T-helper 2 cell treated with Interferon-gamma antibody and Interleukin-4, amounts not matched to agents 100 ng/mL and 5 ng/mL, for 36 hours (primary cell): ENCODE results near the gene SLC23A1. TPM values are rescaled to one million over a fixed set of nuclear protein-coding genes. Genes with fewer than 3 reads are reported as not detected.

ENCODE experiments used
- intact Hi-C: fragments of 100-400 bp; cut with micrococcal nuclease; formaldehyde crosslinking; loops from one replicate; pipeline ENCODE4 v1.15.1; 2023
- total RNA-seq: library from RNA; stranded (reverse); gene quantifications from 2 replicates; pipeline ENCODE4 v1.2.3, GENCODE V29; 2022

Gene SLC23A1
- total RNA-seq, 1 donor from 2014 or later = 5.2 TPM

DNA sequence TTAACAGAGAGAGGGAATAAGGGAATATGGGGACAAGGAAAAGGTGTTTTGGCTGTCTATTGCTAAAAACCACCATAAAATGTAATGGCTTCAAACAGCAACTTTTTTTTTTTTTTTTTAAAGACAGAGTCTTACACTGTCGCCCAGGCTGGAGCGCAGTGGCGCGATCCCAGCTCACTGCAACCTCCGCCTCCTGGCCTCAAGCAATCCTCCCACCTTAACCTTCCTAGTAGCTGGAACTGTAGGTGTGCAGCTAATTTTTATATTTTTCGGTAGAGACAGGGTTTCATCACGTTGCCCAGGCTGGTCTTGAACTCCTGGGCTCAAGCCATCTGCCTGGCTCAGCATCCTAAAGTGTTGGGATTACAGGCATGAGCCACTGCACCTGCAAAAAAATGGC lies 25.1 kb upstream of the SLC23A1 start:
- intact Hi-C loops = loop anchor here (10.0 kb wide), 2 partner anchors 767 to 943 kb away; partner anchors contain the start of genes CYSTM1 and EGR1

GRCh38 chr5:139407517-139407916 lies 24.4 kb upstream of the SLC23A1 start:
- intact Hi-C loops = loop anchor here (10.0 kb wide), 2 partner anchors 767 to 943 kb away; partner anchors contain the start of genes CYSTM1 and EGR1

- intact Hi-C loops = loop anchor here (10.0 kb wide), 2 partner anchors 768 to 942 kb away; partner anchors contain the start of genes CYSTM1 and EGR1
Measured at GRCh38 chr5:139406963-139407362, 23.9 kb upstream of the SLC23A1 start.

- intact Hi-C loops = loop anchor here (1.0 to 10.0 kb wide), 10 partner anchors 10 to 998 kb away; partner anchors contain the start of genes ANKHD1, CYSTM1, DNAJC18 and EGR1
Measured at GRCh38 chr5:139404484-139404840, 21.4 kb upstream of the SLC23A1 start.

GRCh38 chr5:139403787-139404483 lies 20.8 kb upstream of the SLC23A1 start, which contains the start of gene SPATA24:
SPATA24 (minus strand) TSS chr5:139404089; CDS start chr5:139404060, 29 bp downstream.
- intact Hi-C loops = loop anchor here (1.0 to 10.0 kb wide), 10 partner anchors 10 to 998 kb away; partner anchors contain the start of genes ANKHD1, CYSTM1, DNAJC18 and EGR1

GRCh38 chr5:139403418-139403786 lies 20.3 kb upstream of the SLC23A1 start:
- intact Hi-C loops = loop anchor here (5.0 to 10.0 kb wide), 5 partner anchors 771 to 999 kb away; partner anchors contain the start of genes ANKHD1, CYSTM1, EGR1 and ETF1

DNA sequence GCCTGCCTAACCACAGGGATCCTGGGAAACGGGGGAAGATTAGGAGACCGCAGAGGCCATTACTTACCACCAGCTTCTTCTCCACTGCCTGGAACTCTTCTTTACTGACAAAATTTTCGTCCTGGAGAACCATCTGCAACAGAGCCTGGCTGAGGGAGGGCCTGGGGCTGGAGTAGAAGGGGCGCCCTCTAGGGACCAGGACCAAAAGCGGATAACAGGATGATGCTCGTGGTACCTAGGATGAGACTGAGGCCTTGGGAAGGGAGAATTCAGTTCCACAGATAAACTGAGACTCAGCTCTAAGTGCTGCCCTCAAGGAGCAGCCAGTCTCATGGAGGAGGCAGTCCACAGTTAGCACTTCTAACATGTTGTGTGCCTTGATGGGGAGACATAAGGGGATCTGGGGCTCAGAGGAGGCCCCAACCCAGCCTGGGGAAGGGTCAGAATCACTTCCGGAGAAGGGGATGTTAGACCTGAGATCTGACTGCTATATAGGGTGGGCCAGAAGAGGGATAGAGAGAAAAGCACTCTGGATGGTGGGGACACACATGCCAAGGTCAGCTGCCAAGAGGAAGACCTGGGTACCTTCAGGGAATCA lies 19.6 kb upstream of the SLC23A1 start:
- intact Hi-C loops = loop anchor here (5.0 to 10.0 kb wide), 5 partner anchors 772 to 1000 kb away; partner anchors contain the start of genes ANKHD1, CYSTM1, EGR1 and ETF1

GRCh38 chr5:139401546-139401945 lies 18.4 kb upstream of the SLC23A1 start:
- intact Hi-C loops = loop anchor here (5.0 to 10.0 kb wide), 5 partner anchors 773 to 1001 kb away; partner anchors contain the start of genes ANKHD1, CYSTM1, EGR1 and ETF1

GRCh38 chr5:139399501-139400121 lies 16.5 kb upstream of the SLC23A1 start:
- intact Hi-C loops = loop anchor here (5.0 to 10.0 kb wide), 6 partner anchors 745 to 1003 kb away; partner anchors contain the start of genes ANKHD1, CYSTM1, EGR1 and ETF1

- intact Hi-C loops = loop anchor here (10.0 kb wide), 1 partner anchor 743 kb away; no protein-coding TSS in a partner anchor
Measured at GRCh38 chr5:139397921-139398320, 14.8 kb upstream of the SLC23A1 start.

DNA sequence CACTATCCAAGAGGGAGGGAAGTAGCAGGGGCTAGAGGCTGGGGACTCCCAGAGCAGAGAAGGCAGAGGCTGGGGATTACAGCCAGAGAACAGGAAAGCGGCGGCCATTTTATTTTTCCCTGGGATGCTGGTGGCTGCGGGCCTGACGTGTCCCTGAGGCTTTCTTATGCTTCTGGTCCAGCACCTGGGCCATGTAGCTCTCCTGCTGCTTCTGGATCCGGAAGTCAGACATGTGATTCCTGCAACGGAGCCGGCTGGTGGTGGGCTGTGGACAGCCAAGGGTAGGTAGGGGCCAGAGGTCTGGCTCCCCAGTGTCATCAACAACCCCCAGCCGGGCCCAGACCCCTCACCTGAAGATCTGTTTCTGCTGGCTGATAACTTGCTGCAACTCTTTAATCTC lies 13.6 kb upstream of the SLC23A1 start:
- intact Hi-C loops = loop anchor here (10.0 kb wide), 1 partner anchor 742 kb away; no protein-coding TSS in a partner anchor

- intact Hi-C loops = loop anchor here (10.0 kb wide), 1 partner anchor 741 kb away; no protein-coding TSS in a partner anchor
Measured at GRCh38 chr5:139395844-139396640, 12.9 kb upstream of the SLC23A1 start.

- intact Hi-C loops = loop anchor here (5.0 to 10.0 kb wide), 3 partner anchors 123 to 740 kb away; partner anchors contain the start of gene SIL1
Measured at GRCh38 chr5:139394654-139395566, 11.8 kb upstream of the SLC23A1 start, which contains the start of gene PROB1. PROB1 (minus strand) TSS chr5:139395104; CDS start chr5:139395081, 23 bp downstream.

- intact Hi-C loops = loop anchor here (5.0 to 10.0 kb wide), 3 partner anchors 122 to 739 kb away; partner anchors contain the start of gene SIL1
Measured at GRCh38 chr5:139394123-139394653, 11.1 kb upstream of the SLC23A1 start.

- intact Hi-C loops = loop anchor here (2.0 to 10.0 kb wide), 5 partner anchors 101 to 739 kb away; partner anchors contain the start of genes MATR3, SIL1 and UBE2D2
Measured at GRCh38 chr5:139393497-139394122, 10.5 kb upstream of the SLC23A1 start.

- intact Hi-C loops = loop anchor here (1.0 to 10.0 kb wide), 7 partner anchors 11 to 738 kb away; partner anchors contain the start of genes MATR3, PAIP2, SIL1 and SPATA24
Measured at GRCh38 chr5:139392678-139393496, 9.8 kb upstream of the SLC23A1 start.

DNA sequence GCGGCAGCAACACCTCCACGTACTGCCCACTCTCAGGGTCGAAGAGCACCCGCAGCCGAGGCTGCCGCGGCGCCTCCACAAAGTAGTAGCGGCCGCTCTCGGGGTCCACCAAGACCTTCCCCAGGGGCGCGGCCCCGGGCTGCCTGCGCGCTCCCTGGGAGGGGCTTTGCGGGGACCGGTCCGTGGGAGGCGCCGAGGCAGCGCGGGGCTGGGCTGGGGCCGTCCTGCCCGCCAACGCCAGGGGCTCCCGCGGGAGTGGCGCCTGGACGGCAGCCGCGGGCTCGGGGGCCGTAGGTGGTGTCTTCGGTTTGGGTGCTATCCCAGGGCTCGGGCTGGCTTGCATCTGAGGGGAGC lies 9.2 kb upstream of the SLC23A1 start:
- intact Hi-C loops = loop anchor here (1.0 to 10.0 kb wide), 7 partner anchors 12 to 738 kb away; partner anchors contain the start of genes MATR3, PAIP2, SIL1 and SPATA24
